HepG2 (cell line): ENCODE data around the gene NTPCR. TPM values are rescaled to one million over a fixed set of nuclear protein-coding genes. Genes with fewer than 3 reads are reported as not detected.
A peak's percentile ranks its signal among the peaks of the same experiment; 100 is the strongest.

Source experiments
- ATAC-seq: fragments of 200-7000 bp; cut with Tn5 transposase; 3 replicates; pipeline ENCODE4 v1.9.1; 2020; ENCODE audit warnings: mild to moderate bottlenecking, moderate library complexity
- BruUV-seq: library from RNA; stranded (reverse); fragments of 400-500 nt; replicated peaks from 2 replicates; lab custom pipeline; 2021; lab: Mats Ljungman, UMichigan
- CTCF ChIA-PET: fragments of 300-600 bp; formaldehyde crosslinking; extraction: SDS; loops from one replicate; lab custom pipeline; 2021; ENCODE audit warnings: low total read pairs, inconsistent platforms, low intra/inter-chr PET ratio; lab: Yijun Ruan, JAX
- POLR2A ChIA-PET: fragments of 350-600 bp; sonication (Branson Sonifier 250); formaldehyde crosslinking; loops from one replicate; lab custom pipeline; 2020; ENCODE audit warnings: antibody characterized with exemption, inconsistent platforms; lab: Yijun Ruan, JAX
- DNase-seq: peaks from one replicate; pipeline ENCODE4 v3.0.0-alpha.2; 2015; ENCODE audit warnings: low spot score
- FAIRE-seq: peaks from 3 replicates; lab custom pipeline; 2011; peaks lifted over from hg19 to GRCh38; lab: Jason Lieb, UNC
- H2AFZ ChIP-seq: one replicate; pipeline ENCODE4 v1.6.1; 2011; ENCODE audit warnings: low read length, inconsistent platforms
- H3K27ac ChIP-seq: fragments of 300-600 bp; 3 replicates; pipeline ENCODE4 v1.8.0; 2011; ENCODE audit warnings: mixed run types, mild to moderate bottlenecking, mixed read lengths, low read length, inconsistent platforms; ENCODE audit not compliant: insufficient read depth; ENCODE audit errors: extremely low read length
- H3K27me3 ChIP-seq, 2 experiments: fragments of 200-600 bp in 1 of 2; 2 replicates in 1 of 2; 3 replicates in 1 of 2; pipeline versions ENCODE4 v1.6.0 to v1.8.0; 2011; ENCODE audit warnings: low read length in 2 of 2, mild to moderate bottlenecking in 2 of 2, moderate library complexity in 2 of 2, inconsistent platforms in 1 of 2; ENCODE audit not compliant: insufficient read depth in 2 of 2, control insufficient read depth in 1 of 2
- H3K36me3 ChIP-seq, 2 experiments: fragments of 200-600 bp in 1 of 2; replicated peaks in 1 of 2; 2 replicates in 1 of 2; 3 replicates in 1 of 2; pipeline versions ENCODE4 v1.5.1 to v1.8.0; 2011; ENCODE audit warnings: low read length in 2 of 2, inconsistent platforms in 1 of 2; ENCODE audit not compliant: insufficient read depth in 2 of 2, control insufficient read depth in 1 of 2
- H3K4me1 ChIP-seq: 2 replicates; pipeline ENCODE4 v1.5.1; 2012; ENCODE audit warnings: low read length, inconsistent platforms; ENCODE audit not compliant: insufficient read depth
- H3K4me2 ChIP-seq: 2 replicates; pipeline ENCODE4 v1.6.0; 2011; ENCODE audit warnings: low read depth, low read length, inconsistent platforms
- H3K4me3 ChIP-seq, 3 experiments: fragments of 200-600 bp in 1 of 3; sonication (generic), shearing (Covaris generic) in 1 of 3; replicated peaks in 1 of 3; 2 replicates each; pipeline ENCODE4 v1.5.1; 2011 to 2016; ENCODE audit warnings: low read length in 3 of 3, inconsistent platforms in 2 of 3, low read depth in 2 of 3, mild to moderate bottlenecking in 2 of 3, control low read depth in 1 of 3, mixed read lengths in 1 of 3; ENCODE audit not compliant: insufficient read depth in 1 of 3
- H3K79me2 ChIP-seq: one replicate; pipeline ENCODE4 v1.6.1; 2011; ENCODE audit warnings: low read length, inconsistent platforms; ENCODE audit not compliant: insufficient read depth
- H3K9ac ChIP-seq: 2 replicates; pipeline ENCODE4 v1.6.0; 2011; ENCODE audit warnings: mild to moderate bottlenecking, low read depth, low read length, inconsistent platforms; ENCODE audit not compliant: insufficient read depth
- H3K9me3 ChIP-seq: 2 replicates; pipeline ENCODE4 v1.5.1; 2012; ENCODE audit warnings: mild to moderate bottlenecking, low read length
- H4K20me1 ChIP-seq: 2 replicates; pipeline ENCODE4 v1.6.0; 2011; ENCODE audit warnings: inconsistent platforms, mild to moderate bottlenecking, low read length, moderate library complexity; ENCODE audit not compliant: insufficient read depth
- CCDC6 ChIP-seq: sonication (generic); formaldehyde crosslinking; IDR thresholded peaks from 2 replicates; pipeline ENCODE4 v1.8.1; 2022; ENCODE audit warnings: mild to moderate bottlenecking, missing genetic modification reagents, moderate library complexity
- FIP1L1 ChIP-seq: fragments of 200-400 bp; formaldehyde crosslinking; IDR thresholded peaks from 2 replicates; pipeline ENCODE4 v1.6.1; 2018; ENCODE audit warnings: low read depth, mild to moderate bottlenecking, low read length, moderate library complexity, borderline replicate concordance; ENCODE audit not compliant: insufficient read depth
- SMARCE1 ChIP-seq: fragments of 450-650 bp; IDR thresholded peaks from 2 replicates; pipeline ENCODE4 v1.6.1; 2017; ENCODE audit warnings: borderline replicate concordance
- TCF12 ChIP-seq, 2 experiments: fragments of 450-650 bp in 1 of 2; sonication (generic) in 1 of 2; formaldehyde crosslinking in 1 of 2; IDR thresholded peaks; 2 replicates each; pipeline versions ENCODE4 v1.6.1 to v1.8.0; 2017 to 2022; ENCODE audit warnings: antibody characterized with exemption in 1 of 2, mild to moderate bottlenecking in 1 of 2, missing genetic modification reagents in 1 of 2, moderate library complexity in 1 of 2
- ZNF251 ChIP-seq: sonication (generic); formaldehyde crosslinking; IDR thresholded peaks from 2 replicates; pipeline ENCODE4 v1.9.0; 2021; ENCODE audit warnings: mild to moderate bottlenecking, missing genetic modification reagents
- WGBS: methylation state at CpG from one replicate; pipeline ENCODE4 v1.1.6; 2017; ENCODE audit warnings: low lambda C conversion rate; 5-methylcytosine and 5-hydroxymethylcytosine counted together
- in situ Hi-C: cut with HindIII; loops from 2 replicates; pipeline ENCODE4 v1.10.0; 2017; ENCODE audit warnings: low pct_unique_long_range_greater_than_20kb; ENCODE audit not compliant: extremely low pct_ligation_motif_present
- intact Hi-C: fragments of 100-400 bp; cut with micrococcal nuclease; formaldehyde crosslinking; loops from one replicate; pipeline ENCODE4 v1.10.0; 2022; ENCODE audit not compliant: unreplicated experiment
- polyA plus RNA-seq, 8 experiments: library from polyadenylated mRNA; depleted of rRNA in 3 of 8; stranded (reverse) in 7 of 8; unstranded in 1 of 8; fragments of >200 nt; fragmentation: Illumina TruSeq in 4 of 8; extraction: Trizol in 4 of 8; gene quantifications; 2 replicates each; pipeline versions ENCODE4 v1.2.1 to v1.2.3, GENCODE V29; 2011 to 2016; ENCODE audit warnings: low read depth in 4 of 8, missing spikeins in 1 of 8, mixed read lengths in 1 of 8; ENCODE audit not compliant: insufficient read depth in 1 of 8
- total RNA-seq, 5 experiments: library from RNA; depleted of rRNA; stranded (reverse); fragments of >200 nt; fragmentation: Illumina TruSeq; extraction: Trizol; gene quantifications; 2 replicates each; pipeline ENCODE4 v1.2.3, GENCODE V29; 2016; ENCODE audit warnings: low read depth in 1 of 5
- TF ChIP-seq, protein P1 (sequence below): sonication (generic); formaldehyde crosslinking; IDR thresholded peaks from 2 replicates; pipeline ENCODE4 v1.8.1; 2023; ENCODE audit warnings: missing genetic modification reagents, mild to moderate bottlenecking, borderline replicate concordance
- TF ChIP-seq, protein P2 (sequence below): sonication (generic); formaldehyde crosslinking; IDR thresholded peaks from 2 replicates; pipeline ENCODE4 v1.5.0; 2020; ENCODE audit warnings: mild to moderate bottlenecking, missing genetic modification reagents
- TF ChIP-seq, protein P3 (sequence below): sonication (generic); formaldehyde crosslinking; IDR thresholded peaks from 2 replicates; pipeline ENCODE4 v1.4.0; 2020; ENCODE audit warnings: missing genetic modification reagents
- TF ChIP-seq, protein P4 (sequence below): sonication (generic); formaldehyde crosslinking; IDR thresholded peaks from 2 replicates; pipeline ENCODE4 v1.5.0; 2020; ENCODE audit warnings: mild to moderate bottlenecking, missing genetic modification reagents

The NTPCR gene
- total and polyA plus RNA-seq, 2 of the 13 experiments (the other 11 are each of a cell fraction or from before 2014, with no cell fraction given) = 11.7 to 47.0 TPM

DNA sequence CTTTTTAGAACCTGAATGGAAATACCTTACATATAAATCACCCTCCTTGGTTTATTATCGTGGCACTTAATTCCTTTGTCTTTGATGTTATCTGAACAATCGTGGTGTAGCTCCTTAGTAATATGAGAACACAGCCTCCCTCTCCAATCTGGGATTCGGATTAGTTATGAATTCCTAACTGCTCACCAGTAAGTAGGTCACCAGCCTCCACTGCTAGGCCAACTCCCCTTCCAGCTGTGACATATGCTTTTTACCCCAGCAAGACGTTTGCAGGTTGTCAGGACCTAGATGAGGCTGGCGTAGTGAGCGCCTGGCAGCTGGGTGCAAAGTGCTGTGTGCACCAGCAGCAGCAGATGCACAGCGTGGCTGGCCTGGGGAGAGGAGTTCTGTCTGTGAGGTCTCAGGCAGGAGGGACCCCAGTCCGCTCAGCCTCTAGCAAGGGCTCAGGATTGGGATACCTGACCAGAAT lies 38.2 kb downstream of the NTPCR start:
- Histone ChIP-seq H3K9me3 (peaks cover 7% of the 10 kb centered on the region), H3K4me2 (no peak overlapping the region), H3K27ac (no peak overlapping the region), H2AFZ (no peak overlapping the region), H3K9ac (no peak overlapping the region), H3K79me2 (no peaks in the 10 kb centered on the region), H3K4me3 (no peak overlapping the region), H3K27me3 (no peaks in the 10 kb centered on the region), H3K4me1 (no peaks in the 10 kb centered on the region), H3K36me3 (no peaks in the 10 kb centered on the region), H4K20me1 (no peaks in the 10 kb centered on the region)
- ChIA-PET CTCF (no interaction called here), POLR2A (no interaction called here)
- no peak for FAIRE-seq
- in situ Hi-C loops (no loop called here), intact Hi-C loops (no loop called here)
- WGBS = 0% methylated on average over 5 of the region's 8 CpGs
- peak; percentile 11; the same call in 1 of the 3 replicates for ATAC-seq
- no TSS peak for BruUV-seq
- no peak for DNase-seq
- TF ChIP-seq, protein P1, sequence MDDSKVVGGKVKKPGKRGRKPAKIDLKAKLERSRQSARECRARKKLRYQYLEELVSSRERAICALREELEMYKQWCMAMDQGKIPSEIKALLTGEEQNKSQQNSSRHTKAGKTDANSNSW (CRISPR knock-in tag) = no peak
- TF ChIP-seq TCF12 (IDR thresholded peaks at IDR 0.05) (no peak), TCF12 (CRISPR knock-in tag; IDR thresholded peaks at IDR 0.05) (no peak), FIP1L1 (no peak), CCDC6 (CRISPR knock-in tag) (no peak), ZNF251 (no peak), SMARCE1 (no peak)
- TF ChIP-seq, protein P2, sequence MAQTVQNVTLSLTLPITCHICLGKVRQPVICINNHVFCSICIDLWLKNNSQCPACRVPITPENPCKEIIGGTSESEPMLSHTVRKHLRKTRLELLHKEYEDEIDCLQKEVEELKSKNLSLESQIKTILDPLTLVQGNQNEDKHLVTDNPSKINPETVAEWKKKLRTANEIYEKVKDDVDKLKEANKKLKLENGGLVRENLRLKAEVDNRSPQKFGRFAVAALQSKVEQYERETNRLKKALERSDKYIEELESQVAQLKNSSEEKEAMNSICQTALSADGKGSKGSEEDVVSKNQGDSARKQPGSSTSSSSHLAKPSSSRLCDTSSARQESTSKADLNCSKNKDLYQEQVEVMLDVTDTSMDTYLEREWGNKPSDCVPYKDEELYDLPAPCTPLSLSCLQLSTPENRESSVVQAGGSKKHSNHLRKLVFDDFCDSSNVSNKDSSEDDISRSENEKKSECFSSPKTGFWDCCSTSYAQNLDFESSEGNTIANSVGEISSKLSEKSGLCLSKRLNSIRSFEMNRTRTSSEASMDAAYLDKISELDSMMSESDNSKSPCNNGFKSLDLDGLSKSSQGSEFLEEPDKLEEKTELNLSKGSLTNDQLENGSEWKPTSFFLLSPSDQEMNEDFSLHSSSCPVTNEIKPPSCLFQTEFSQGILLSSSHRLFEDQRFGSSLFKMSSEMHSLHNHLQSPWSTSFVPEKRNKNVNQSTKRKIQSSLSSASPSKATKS (CRISPR knock-in tag) = no peak
- TF ChIP-seq, protein P3, sequence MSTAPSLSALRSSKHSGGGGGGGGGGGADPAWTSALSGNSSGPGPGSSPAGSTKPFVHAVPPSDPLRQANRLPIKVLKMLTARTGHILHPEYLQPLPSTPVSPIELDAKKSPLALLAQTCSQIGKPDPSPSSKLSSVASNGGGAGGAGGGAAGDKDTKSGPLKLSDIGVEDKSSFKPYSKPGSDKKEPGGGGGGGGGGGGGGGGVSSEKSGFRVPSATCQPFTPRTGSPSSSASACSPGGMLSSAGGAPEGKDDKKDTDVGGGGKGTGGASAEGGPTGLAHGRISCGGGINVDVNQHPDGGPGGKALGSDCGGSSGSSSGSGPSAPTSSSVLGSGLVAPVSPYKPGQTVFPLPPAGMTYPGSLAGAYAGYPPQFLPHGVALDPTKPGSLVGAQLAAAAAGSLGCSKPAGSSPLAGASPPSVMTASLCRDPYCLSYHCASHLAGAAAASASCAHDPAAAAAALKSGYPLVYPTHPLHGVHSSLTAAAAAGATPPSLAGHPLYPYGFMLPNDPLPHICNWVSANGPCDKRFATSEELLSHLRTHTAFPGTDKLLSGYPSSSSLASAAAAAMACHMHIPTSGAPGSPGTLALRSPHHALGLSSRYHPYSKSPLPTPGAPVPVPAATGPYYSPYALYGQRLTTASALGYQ (CRISPR knock-in tag) = no peak
- TF ChIP-seq, protein P4, sequence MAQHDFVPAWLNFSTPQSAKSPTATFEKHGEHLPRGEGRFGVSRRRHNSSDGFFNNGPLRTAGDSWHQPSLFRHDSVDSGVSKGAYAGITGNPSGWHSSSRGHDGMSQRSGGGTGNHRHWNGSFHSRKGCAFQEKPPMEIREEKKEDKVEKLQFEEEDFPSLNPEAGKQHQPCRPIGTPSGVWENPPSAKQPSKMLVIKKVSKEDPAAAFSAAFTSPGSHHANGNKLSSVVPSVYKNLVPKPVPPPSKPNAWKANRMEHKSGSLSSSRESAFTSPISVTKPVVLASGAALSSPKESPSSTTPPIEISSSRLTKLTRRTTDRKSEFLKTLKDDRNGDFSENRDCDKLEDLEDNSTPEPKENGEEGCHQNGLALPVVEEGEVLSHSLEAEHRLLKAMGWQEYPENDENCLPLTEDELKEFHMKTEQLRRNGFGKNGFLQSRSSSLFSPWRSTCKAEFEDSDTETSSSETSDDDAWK (CRISPR knock-in tag) = no peak
